IPS-15b (cell line): ENCODE data around the gene P3H3.

ENCODE experiments used
- H3K27me3 ChIP-seq: one replicate; pipeline ENCODE4 v1.6.1; 2013; ENCODE audit warnings: low read length; ENCODE audit not compliant: control insufficient read depth, insufficient read depth
- H3K36me3 ChIP-seq: one replicate; pipeline ENCODE4 v1.6.1; 2013; ENCODE audit warnings: low read length; ENCODE audit not compliant: control insufficient read depth, insufficient read depth
- H3K4me1 ChIP-seq: one replicate; pipeline ENCODE4 v1.6.1; 2013; ENCODE audit warnings: mild to moderate bottlenecking, low read length; ENCODE audit not compliant: control insufficient read depth, insufficient read depth
- H3K4me3 ChIP-seq: one replicate; pipeline ENCODE4 v1.5.1; 2013; ENCODE audit warnings: low read depth, low read length
- H3K9ac ChIP-seq: one replicate; pipeline ENCODE4 v1.6.1; 2013; ENCODE audit warnings: low read depth, mild to moderate bottlenecking, low read length
- H3K9me3 ChIP-seq: one replicate; pipeline ENCODE4 v1.6.1; 2013; ENCODE audit warnings: mild to moderate bottlenecking, low read length; ENCODE audit not compliant: control insufficient read depth, insufficient read depth

The P3H3 gene

GRCh38 chr12:6810758-6811157 is 17.4 kb upstream of the P3H3 start:
- Histone ChIP-seq H3K36me3 (no peaks in the 10 kb centered on the region), H3K9ac (no peak overlapping the region), H3K9me3 (no peaks in the 10 kb centered on the region), H3K4me3 (no peak overlapping the region), H3K4me1 (peaks cover 11% of the 10 kb centered on the region), H3K27me3 (no peaks in the 10 kb centered on the region)

- Histone ChIP-seq H3K27me3 (no peaks in the 10 kb centered on the region), H3K9me3 (no peaks in the 10 kb centered on the region), H3K4me1 (peaks cover 11% of the 10 kb centered on the region), H3K36me3 (no peaks in the 10 kb centered on the region), H3K4me3 (no peak overlapping the region), H3K9ac (no peak overlapping the region)
These were observed 14.8 kb upstream of the P3H3 start for GRCh38 chr12:6813363-6813762.

GRCh38 chr12:6816598-6816997 is 11.6 kb upstream of the P3H3 start:
- H3K4me3 ChIP-seq, result no peak overlapping the region
- peaks cover 16% of the 10 kb centered on the region for H3K4me1 ChIP-seq
- H3K9me3 ChIP-seq, result no peaks in the 10 kb centered on the region
- H3K36me3 ChIP-seq, result no peaks in the 10 kb centered on the region
- H3K9ac ChIP-seq, result no peak overlapping the region
- peaks cover 15% of the 10 kb centered on the region for H3K27me3 ChIP-seq

DNA sequence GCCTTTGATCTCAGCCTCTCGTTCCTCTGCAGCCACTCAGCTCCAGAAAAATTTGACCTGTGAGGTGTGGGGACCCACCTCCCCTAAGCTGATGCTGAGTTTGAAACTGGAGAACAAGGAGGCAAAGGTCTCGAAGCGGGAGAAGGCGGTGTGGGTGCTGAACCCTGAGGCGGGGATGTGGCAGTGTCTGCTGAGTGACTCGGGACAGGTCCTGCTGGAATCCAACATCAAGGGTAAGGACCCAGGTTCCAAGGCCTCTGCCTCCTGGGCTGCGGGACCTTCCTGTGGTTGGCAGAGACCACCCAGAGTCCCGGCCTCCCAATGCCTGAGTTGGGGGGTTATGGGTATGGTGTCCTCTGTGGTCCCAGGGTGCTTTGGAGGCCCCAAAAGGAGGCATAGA is 11.1 kb upstream of the P3H3 start:
- Histone ChIP-seq H3K9ac (no peak overlapping the region), H3K9me3 (no peaks in the 10 kb centered on the region), H3K36me3 (no peaks in the 10 kb centered on the region), H3K4me1 (peaks cover 16% of the 10 kb centered on the region), H3K4me3 (no peak overlapping the region), H3K27me3 (peaks cover 17% of the 10 kb centered on the region)

DNA sequence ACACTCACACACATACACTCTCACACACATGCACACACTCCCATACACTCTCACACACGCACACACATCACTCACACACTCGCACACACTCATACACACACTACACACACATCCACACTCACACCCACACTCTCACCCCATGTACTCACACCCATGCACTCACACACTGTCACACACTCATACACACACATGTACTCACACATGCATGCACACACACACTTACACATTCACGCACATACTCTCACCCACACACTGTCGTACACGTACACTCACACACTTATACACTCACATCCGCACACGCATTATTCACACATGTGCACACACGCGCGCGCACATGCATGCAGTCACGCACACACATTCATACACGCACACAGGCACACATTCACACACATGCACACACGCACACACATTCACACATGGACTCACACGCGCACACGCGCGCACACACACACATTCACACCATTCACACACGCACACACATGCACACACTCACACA is 10.5 kb upstream of the P3H3 start:
- Histone ChIP-seq H3K27me3 (peaks cover 21% of the 10 kb centered on the region), H3K9ac (no peak overlapping the region), H3K4me3 (no peak overlapping the region), H3K36me3 (no peaks in the 10 kb centered on the region), H3K9me3 (no peaks in the 10 kb centered on the region), H3K4me1 (peaks cover 16% of the 10 kb centered on the region)

DNA sequence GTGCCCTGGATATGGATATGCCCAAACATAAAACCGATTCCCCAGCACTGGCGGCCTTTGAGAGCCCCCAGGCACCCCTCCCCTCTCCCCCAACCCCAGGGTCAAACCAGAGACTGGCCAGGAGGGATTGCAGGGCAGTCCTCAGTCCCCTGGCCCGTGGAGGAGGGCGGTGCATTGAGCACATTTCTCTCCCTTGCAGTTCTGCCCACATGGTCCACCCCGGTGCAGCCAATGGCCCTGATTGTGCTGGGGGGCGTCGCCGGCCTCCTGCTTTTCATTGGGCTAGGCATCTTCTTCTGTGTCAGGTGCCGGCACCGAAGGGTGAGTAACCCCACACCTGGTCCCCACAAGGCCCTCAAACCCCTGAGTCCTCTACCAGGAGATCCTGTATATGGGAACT is 10.0 kb upstream of the P3H3 start:
- Histone ChIP-seq H3K9ac (no peak overlapping the region), H3K4me1 (peaks cover 22% of the 10 kb centered on the region), H3K27me3 (peaks cover 26% of the 10 kb centered on the region), H3K36me3 (no peaks in the 10 kb centered on the region), H3K4me3 (no peak overlapping the region), H3K9me3 (no peaks in the 10 kb centered on the region)

DNA sequence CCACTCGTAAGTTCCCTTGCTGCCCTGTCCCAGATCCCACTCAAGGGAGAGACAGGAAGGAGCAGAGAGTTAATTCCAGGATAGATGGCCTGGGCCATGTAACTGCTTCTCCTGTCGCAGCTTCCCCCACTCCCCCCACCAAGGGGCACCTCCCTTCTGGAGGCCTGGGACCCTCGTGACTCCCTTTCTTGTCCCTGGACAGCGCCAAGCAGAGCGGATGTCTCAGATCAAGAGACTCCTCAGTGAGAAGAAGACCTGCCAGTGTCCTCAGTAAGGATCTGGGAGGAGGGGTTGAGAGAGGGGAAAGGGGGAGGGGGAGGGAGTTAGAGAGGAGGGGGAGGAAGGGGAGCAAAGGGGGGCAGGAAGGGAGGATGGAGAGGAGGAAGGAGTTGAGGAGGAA is 9.6 kb upstream of the P3H3 start:
- Histone ChIP-seq H3K9me3 (no peaks in the 10 kb centered on the region), H3K4me1 (peaks cover 22% of the 10 kb centered on the region), H3K4me3 (no peak overlapping the region), H3K27me3 (peaks cover 29% of the 10 kb centered on the region), H3K36me3 (no peaks in the 10 kb centered on the region), H3K9ac (no peak overlapping the region)

DNA sequence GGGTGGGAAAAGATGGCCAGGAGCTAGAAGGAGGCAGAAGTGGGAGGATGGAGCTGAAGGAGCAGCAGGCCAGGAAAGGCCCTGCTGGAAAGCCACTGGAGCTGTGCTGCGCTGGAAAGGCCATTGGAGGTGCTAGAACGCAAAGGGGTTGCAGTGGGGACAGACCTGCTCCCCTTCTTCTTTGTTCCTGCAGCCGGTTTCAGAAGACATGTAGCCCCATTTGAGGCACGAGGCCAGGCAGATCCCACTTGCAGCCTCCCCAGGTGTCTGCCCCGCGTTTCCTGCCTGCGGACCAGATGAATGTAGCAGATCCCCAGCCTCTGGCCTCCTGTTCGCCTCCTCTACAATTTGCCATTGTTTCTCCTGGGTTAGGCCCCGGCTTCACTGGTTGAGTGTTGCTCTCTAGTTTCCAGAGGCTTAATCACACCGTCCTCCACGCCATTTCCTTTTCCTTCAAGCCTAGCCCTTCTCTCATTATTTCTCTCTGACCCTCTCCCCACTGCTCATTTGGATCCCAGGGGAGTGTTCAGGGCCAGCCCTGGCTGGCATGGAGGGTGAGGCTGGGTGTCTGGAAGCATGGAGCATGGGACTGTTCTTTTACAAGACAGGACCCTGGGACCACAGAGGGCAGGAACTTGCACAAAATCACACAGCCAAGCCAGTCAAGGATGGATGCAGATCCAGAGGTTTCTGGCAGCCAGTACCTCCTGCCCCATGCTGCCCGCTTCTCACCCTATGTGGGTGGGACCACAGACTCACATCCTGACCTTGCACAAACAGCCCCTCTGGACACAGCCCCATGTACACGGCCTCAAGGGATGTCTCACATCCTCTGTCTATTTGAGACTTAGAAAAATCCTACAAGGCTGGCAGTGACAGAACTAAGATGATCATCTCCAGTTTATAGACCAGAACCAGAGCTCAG is 8.8 kb upstream of the P3H3 start:
- H3K9ac ChIP-seq, result no peak overlapping the region
- H3K4me1 ChIP-seq, result peaks cover 22% of the 10 kb centered on the region
- no peaks in the 10 kb centered on the region for H3K9me3 ChIP-seq

DNA sequence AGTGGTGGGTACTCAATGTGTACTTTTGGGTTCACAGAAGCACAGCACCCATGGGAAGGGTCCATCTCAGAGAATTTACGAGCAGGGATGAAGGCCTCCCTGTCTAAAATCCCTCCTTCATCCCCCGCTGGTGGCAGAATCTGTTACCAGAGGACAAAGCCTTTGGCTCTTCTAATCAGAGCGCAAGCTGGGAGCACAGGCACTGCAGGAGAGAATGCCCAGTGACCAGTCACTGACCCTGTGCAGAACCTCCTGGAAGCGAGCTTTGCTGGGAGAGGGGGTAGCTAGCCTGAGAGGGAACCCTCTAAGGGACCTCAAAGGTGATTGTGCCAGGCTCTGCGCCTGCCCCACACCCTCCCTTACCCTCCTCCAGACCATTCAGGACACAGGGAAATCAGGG is 8.0 kb upstream of the P3H3 start:
- peaks cover 25% of the 10 kb centered on the region for H3K4me1 ChIP-seq
- peaks cover 3% of the 10 kb centered on the region for H3K36me3 ChIP-seq
- peaks cover 41% of the 10 kb centered on the region for H3K27me3 ChIP-seq
- peak overlapping the region; percentile 18 for H3K4me3 ChIP-seq
- H3K9me3 ChIP-seq, result no peaks in the 10 kb centered on the region
- H3K9ac ChIP-seq, result no peak overlapping the region

More for the DNA sequence above, 8.8 kb upstream of the P3H3 start:
- no peak overlapping the region for H3K4me3 ChIP-seq
- H3K36me3 ChIP-seq, result peaks cover 3% of the 10 kb centered on the region
- H3K27me3 ChIP-seq, result peaks cover 33% of the 10 kb centered on the region

DNA sequence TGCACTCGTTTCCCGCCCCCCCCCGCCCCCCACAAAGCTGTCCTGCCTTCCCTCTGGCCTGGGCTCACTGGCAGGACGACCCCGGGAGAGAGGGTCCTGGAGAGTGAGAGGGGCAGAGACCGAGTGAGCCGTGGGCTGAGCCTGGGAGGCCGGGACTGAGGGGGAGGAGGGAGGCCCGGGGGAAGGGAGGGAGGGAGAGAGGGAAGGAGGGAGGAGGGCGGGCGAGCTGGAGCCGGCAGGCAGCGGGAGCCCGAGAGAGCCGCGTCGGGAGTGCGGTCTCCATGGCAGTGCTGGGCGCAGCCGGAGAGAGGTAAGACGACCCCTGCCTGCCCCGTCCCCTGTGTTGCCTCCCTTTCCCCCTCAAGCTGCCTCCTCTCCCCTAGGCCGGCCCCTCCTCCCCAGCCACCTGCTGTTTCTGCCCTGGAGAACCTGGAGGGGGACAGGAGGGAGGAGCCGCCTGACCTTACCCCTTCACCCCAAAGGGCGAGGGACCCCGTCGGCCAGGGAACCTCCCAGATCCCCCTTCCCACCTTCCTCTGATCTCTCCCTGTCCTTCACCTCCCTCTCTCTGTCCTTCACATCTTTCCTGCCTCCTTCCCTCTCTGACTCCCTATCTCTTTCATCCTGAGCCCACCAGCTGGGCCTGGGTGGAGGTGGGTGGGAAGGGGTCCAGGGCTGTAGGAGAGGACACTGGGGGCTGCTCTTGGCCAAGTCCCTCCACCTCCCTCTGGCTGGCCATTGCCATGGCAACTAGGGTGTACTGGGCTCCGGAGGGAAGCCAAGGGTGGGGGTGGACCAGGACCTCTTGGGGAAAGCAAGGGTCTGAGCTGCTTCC is 6.4 kb upstream of the P3H3 start, which contains the start of gene GPR162:
Gene GPR162, plus strand, starts transcription at position 231 of the 835 bp plus-strand sequence. CDS start 2,078 bp downstream, outside the sequence.
- no peaks in the 10 kb centered on the region for H3K9me3 ChIP-seq
- H3K4me3 ChIP-seq, result peak within 1 kb of the TSS; percentile 77
- H3K27me3 ChIP-seq, result peaks cover 51% of the 10 kb centered on the region
- H3K36me3 ChIP-seq, result peaks cover 3% of the 10 kb centered on the region
- H3K9ac ChIP-seq, result no peak within 1 kb of the TSS
- peaks cover 26% of the 10 kb centered on the region for H3K4me1 ChIP-seq

DNA sequence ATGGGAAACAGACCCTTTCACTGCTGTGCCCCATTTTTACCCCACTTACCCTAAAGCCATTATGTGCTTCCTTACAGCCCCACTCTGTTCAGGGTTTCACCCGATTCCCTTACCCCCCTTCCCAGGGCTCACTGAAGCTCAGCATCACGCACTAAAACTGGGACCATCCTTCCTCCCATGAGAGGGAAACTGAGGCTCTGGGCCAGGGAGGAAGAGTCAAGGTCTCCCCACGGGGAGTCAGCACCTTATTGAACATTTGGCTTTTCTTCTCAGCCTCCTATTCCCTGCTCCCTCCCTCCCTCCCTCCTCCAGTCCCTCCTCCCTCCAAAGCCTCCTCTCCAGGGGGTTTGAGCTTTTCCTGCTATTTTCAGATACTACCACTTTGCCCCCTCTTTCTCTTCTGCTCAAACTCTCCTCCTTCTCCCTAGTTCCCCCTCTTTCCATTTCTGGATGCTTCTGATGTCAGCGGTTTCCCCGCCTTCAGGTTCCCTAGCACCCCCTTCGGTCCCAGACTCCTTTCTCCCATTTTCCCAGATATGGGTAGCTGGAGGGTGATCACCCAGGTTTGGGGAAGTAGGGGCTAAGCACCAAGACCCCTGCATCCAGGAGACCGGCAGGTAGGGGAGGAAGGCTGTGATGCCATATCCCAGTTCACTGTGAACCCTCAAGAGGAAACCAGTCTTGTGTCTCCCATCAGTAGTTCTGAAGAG is 5.6 kb upstream of the P3H3 start:
- H3K4me1 ChIP-seq, result peaks cover 31% of the 10 kb centered on the region
- no peak overlapping the region for H3K9ac ChIP-seq
- H3K4me3 ChIP-seq, result peak overlapping the region; percentile 77
- H3K36me3 ChIP-seq, result peaks cover 3% of the 10 kb centered on the region
- no peaks in the 10 kb centered on the region for H3K9me3 ChIP-seq
- H3K27me3 ChIP-seq, result peaks cover 51% of the 10 kb centered on the region
